ENCODE data around the gene CACNA1C.

DNA sequence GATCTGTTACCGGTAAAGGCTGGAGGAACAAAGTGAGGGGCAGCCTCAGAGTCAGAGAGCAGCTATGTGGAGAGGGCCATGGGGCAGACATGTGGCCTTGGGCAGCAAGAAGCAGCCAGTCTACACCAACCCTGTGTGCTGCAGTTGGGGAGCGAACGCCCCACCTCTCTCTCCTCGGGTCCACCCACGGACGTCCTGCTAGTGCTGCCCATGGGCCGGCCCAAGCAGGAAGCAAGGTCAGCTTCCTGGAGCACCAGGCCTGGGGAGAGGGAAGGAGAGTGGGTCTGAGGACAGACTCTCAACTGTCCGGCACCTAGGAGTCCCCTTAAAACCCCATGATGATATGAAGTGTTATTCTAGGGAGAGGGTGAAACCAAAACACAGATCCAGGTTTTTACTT, 487.2 kb downstream of the CACNA1C start:
- TF ChIP-seq, protein P1, sequence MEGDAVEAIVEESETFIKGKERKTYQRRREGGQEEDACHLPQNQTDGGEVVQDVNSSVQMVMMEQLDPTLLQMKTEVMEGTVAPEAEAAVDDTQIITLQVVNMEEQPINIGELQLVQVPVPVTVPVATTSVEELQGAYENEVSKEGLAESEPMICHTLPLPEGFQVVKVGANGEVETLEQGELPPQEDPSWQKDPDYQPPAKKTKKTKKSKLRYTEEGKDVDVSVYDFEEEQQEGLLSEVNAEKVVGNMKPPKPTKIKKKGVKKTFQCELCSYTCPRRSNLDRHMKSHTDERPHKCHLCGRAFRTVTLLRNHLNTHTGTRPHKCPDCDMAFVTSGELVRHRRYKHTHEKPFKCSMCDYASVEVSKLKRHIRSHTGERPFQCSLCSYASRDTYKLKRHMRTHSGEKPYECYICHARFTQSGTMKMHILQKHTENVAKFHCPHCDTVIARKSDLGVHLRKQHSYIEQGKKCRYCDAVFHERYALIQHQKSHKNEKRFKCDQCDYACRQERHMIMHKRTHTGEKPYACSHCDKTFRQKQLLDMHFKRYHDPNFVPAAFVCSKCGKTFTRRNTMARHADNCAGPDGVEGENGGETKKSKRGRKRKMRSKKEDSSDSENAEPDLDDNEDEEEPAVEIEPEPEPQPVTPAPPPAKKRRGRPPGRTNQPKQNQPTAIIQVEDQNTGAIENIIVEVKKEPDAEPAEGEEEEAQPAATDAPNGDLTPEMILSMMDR (conservative IDR thresholded peaks at IDR 0.05; ENCODE audit: low read depth, low read length), result no peak
- TF ChIP-seq EZH2 (IDR thresholded peaks at IDR 0.05; ENCODE audit: borderline replicate concordance, low read depth, low read length, poor library complexity, severe bottlenecking), result no peak

All from A673 (cell line).